CD4-positive, alpha-beta T cell treated with Interferon gamma for 1 hour (primary cell): Measurements from ENCODE around the gene GALNT2.

Experiments used
- DNase-seq: peaks from one replicate; pipeline ENCODE4 v3.0.0-alpha.2; 2020

Gene GALNT2

GRCh38 chr1:230313453-230314141 is 246.6 kb downstream of the GALNT2 start:
- no peak for DNase-seq

- DNase-seq, result no peak
Observed at GRCh38 chr1:230314142-230314470, 247.1 kb downstream of the GALNT2 start.

- DNase-seq, result no peak
Observed at GRCh38 chr1:230315099-230315498, 248.1 kb downstream of the GALNT2 start.

- no peak for DNase-seq
Observed at GRCh38 chr1:230316864-230317745, 250.1 kb downstream of the GALNT2 start.

- DNase-seq, result no peak
Observed at GRCh38 chr1:230317823-230318819, 251.1 kb downstream of the GALNT2 start.

- no peak for DNase-seq
Observed at GRCh38 chr1:230319014-230319747, 252.1 kb downstream of the GALNT2 start.

- DNase-seq, result no peak
Observed at GRCh38 chr1:230320804-230321203, 253.8 kb downstream of the GALNT2 start.

GRCh38 chr1:230321341-230321740 is 254.3 kb downstream of the GALNT2 start:
- DNase-seq, result no peak

GRCh38 chr1:230321741-230322420 is 254.8 kb downstream of the GALNT2 start:
- no peak for DNase-seq

- DNase-seq, result no peak
Observed at GRCh38 chr1:230322421-230322756, 255.4 kb downstream of the GALNT2 start.

- no peak for DNase-seq
Observed at GRCh38 chr1:230322967-230323547, 256.0 kb downstream of the GALNT2 start.

GRCh38 chr1:230323686-230324085 is 256.6 kb downstream of the GALNT2 start:
- no peak for DNase-seq

GRCh38 chr1:230326971-230327891 is 260.2 kb downstream of the GALNT2 start:
- no peak for DNase-seq

- no peak for DNase-seq
Observed at GRCh38 chr1:230327892-230328284, 260.9 kb downstream of the GALNT2 start.

GRCh38 chr1:230328342-230329015 is 261.4 kb downstream of the GALNT2 start:
- no peak for DNase-seq

GRCh38 chr1:230330157-230330556 is 263.1 kb downstream of the GALNT2 start:
- no peak for DNase-seq
